HL-60 (cell line): ENCODE data around the gene MYRIP.

Experiments used
- DNase-seq, 2 experiments: peaks; one replicate each; pipeline ENCODE4 v3.0.0-alpha.2; 2010 to 2020; ENCODE audit warnings: low read depth in 1 of 2, low spot score in 1 of 2
- H3K27ac ChIP-seq: fragments of 250-450 bp; sonication (Bioruptor Pico); replicated peaks from 2 replicates; pipeline ENCODE4 v1.5.1; 2020; ENCODE audit warnings: mild to moderate bottlenecking, moderate library complexity
- H3K27me3 ChIP-seq: fragments of 250-450 bp; sonication (Bioruptor Pico); 2 replicates; pipeline ENCODE4 v1.5.1; 2021; ENCODE audit warnings: mild to moderate bottlenecking, moderate library complexity; ENCODE audit not compliant: insufficient read depth, poor library complexity, severe bottlenecking
- H3K4me3 ChIP-seq: replicated peaks from 2 replicates; pipeline ENCODE4 v1.5.1; 2011; ENCODE audit warnings: mild to moderate bottlenecking, control low read depth, low read length; ENCODE audit not compliant: insufficient read depth
- GABPA ChIP-seq: IDR thresholded peaks from 2 replicates; pipeline ENCODE4 v1.6.1; 2012; ENCODE audit warnings: low read depth
- POLR2AphosphoS5 ChIP-seq: IDR thresholded peaks from 2 replicates; pipeline ENCODE4 v1.6.1; 2012; ENCODE audit warnings: low read depth
- REST ChIP-seq: IDR thresholded peaks from 2 replicates; pipeline ENCODE4 v1.6.1; 2012; ENCODE audit warnings: low read depth; ENCODE audit not compliant: insufficient replicate concordance
- SPI1 ChIP-seq: IDR thresholded peaks from 2 replicates; pipeline ENCODE4 v1.6.1; 2012; ENCODE audit warnings: low read depth, mild to moderate bottlenecking, borderline replicate concordance
- TF ChIP-seq, protein P1 (sequence below): IDR thresholded peaks from one replicate; pipeline ENCODE4 v1.5.1; 2011; ENCODE audit warnings: low read length, control low read depth, inconsistent platforms; ENCODE audit not compliant: insufficient read depth

MYRIP gene

DNA sequence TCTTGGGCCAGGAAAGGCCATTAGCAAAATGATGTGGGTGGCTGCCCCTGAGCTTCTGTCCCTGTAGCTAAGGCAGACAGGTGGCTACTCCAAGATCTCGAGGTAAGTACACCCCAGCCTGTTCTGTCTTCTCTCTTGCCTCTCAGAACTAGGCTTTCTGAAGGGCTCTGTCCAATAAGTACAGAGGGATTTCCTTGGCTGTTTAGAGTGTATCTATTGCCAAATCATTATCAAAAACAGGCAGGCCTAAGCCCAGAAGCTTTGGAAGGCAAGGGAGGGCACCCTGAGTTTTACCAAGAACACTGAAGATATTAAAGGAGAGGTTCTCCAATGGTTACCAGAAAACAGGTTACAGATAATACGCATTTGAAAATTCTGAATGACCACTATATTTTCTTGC is 156.6 kb downstream of the MYRIP start:
- DNase-seq, result no peak
- Histone ChIP-seq H3K4me3 (no peak overlapping the region), H3K27me3 (peaks cover 5% of the 10 kb centered on the region), H3K27ac (no peak overlapping the region)
- TF ChIP-seq, protein P1, sequence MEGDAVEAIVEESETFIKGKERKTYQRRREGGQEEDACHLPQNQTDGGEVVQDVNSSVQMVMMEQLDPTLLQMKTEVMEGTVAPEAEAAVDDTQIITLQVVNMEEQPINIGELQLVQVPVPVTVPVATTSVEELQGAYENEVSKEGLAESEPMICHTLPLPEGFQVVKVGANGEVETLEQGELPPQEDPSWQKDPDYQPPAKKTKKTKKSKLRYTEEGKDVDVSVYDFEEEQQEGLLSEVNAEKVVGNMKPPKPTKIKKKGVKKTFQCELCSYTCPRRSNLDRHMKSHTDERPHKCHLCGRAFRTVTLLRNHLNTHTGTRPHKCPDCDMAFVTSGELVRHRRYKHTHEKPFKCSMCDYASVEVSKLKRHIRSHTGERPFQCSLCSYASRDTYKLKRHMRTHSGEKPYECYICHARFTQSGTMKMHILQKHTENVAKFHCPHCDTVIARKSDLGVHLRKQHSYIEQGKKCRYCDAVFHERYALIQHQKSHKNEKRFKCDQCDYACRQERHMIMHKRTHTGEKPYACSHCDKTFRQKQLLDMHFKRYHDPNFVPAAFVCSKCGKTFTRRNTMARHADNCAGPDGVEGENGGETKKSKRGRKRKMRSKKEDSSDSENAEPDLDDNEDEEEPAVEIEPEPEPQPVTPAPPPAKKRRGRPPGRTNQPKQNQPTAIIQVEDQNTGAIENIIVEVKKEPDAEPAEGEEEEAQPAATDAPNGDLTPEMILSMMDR, result no peak
- TF ChIP-seq SPI1 (no peak), POLR2AphosphoS5 (no peak), GABPA (no peak), REST (no peak)

- Histone ChIP-seq H3K27ac (no peak overlapping the region), H3K27me3 (peaks cover 2% of the 10 kb centered on the region), H3K4me3 (no peak overlapping the region)
- TF ChIP-seq GABPA, result no peak
- no peak for TF ChIP-seq REST
- no peak for TF ChIP-seq POLR2AphosphoS5
- TF ChIP-seq SPI1, result no peak
- TF ChIP-seq, protein P1, result no peak
- no peak for DNase-seq
Observed at GRCh38 chr3:39970982-39971381, 161.6 kb downstream of the MYRIP start.

DNA sequence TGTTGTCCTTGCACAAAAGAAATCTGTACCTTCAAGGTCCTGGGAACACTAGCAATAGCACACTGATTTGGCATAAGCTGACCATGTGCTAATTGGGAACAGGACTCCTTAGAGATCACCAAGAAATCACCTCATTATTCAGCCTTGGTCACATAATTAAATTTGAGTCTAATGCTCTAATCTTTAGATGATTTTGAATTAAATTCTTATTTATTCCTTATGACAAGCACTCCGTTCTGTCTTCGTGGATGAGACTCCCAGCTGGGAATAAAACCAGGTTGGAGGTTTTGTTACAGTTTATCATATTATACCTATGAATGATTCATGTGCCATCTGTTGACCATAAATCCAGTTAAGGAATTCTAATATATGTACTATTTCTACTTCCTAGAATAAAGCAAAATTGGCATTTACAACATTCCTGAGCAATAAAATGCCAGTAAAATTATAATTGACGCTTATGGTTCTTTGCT is 162.2 kb downstream of the MYRIP start:
- no peak overlapping the region for H3K27ac ChIP-seq
- no peak for DNase-seq
- H3K4me3 ChIP-seq, result no peak overlapping the region
- H3K27me3 ChIP-seq, result peaks cover 2% of the 10 kb centered on the region
- TF ChIP-seq REST (no peak), POLR2AphosphoS5 (no peak), GABPA (no peak)
